Ovary (tissue), 3 donors: Measurements from ENCODE around the gene NDUFS8.

Experiments
- EP300 ChIP-seq: sonication (generic); formaldehyde crosslinking; IDR thresholded peaks from one replicate; pipeline ENCODE4 v1.6.1; 2017; ENCODE audit warnings: antibody characterized with exemption
- POLR2A ChIP-seq: fragments of 450-650 bp; IDR thresholded peaks from one replicate; pipeline ENCODE4 v1.6.1; 2017; ENCODE audit warnings: antibody characterized with exemption, mild to moderate bottlenecking, moderate library complexity
- TF ChIP-seq, protein P1 (sequence below), 3 donors: fragments of 450-650 bp in 2 of 3; fragments of 200-600 bp in 1 of 3; IDR thresholded peaks; one replicate each; pipeline versions ENCODE4 v1.5.1 to v1.8.0; 2016 to 2022; ENCODE audit warnings: antibody characterized with exemption in 3 of 3, mild to moderate bottlenecking in 1 of 3
- donor health status: DM: no; HTN: no; CAD: no.

DNA sequence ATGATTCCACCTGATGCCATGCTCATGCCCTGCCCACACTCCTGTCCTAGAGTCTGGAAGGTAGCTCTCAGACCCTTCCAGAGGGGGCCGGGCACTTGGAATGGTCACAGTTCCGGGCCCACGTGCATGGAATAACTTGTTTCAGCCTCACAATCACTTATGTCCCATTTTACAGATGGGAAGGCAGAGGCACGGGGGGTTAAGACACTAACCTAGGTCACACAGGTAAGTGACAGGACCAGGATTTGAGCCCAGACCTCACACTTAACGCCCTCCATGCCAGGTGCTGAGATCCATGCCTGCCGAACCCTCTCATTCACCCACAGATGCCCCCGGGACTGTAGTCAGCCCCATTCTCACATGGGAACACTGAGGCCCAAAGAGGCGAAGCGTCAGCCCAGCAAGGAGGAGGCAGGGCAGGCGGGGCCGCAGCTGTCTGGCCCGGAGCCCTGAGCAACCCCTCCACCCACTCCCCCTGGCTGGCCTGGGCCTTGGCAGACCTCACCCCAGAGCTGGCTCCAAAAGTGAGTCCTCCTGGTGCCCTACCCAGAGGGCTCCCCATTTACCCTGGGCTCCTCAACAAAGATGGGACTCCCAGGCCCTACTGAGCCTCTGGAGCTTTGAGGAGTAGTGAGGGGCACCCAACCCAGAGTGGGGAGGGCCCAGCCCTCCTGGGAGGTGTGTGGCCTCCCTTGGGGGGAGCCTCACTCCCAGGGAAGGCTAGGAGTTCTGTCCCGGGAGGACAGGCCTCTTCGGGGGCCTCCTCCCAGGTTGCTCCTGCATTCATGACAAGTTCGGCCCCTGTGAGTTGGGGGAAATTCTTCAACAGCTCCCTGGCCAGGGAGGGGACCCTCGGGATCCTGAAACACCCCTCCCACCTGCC, 22.7 kb upstream of the NDUFS8 start:
- TF ChIP-seq EP300 (no peak), POLR2A (no peak)
- TF ChIP-seq, protein P1, sequence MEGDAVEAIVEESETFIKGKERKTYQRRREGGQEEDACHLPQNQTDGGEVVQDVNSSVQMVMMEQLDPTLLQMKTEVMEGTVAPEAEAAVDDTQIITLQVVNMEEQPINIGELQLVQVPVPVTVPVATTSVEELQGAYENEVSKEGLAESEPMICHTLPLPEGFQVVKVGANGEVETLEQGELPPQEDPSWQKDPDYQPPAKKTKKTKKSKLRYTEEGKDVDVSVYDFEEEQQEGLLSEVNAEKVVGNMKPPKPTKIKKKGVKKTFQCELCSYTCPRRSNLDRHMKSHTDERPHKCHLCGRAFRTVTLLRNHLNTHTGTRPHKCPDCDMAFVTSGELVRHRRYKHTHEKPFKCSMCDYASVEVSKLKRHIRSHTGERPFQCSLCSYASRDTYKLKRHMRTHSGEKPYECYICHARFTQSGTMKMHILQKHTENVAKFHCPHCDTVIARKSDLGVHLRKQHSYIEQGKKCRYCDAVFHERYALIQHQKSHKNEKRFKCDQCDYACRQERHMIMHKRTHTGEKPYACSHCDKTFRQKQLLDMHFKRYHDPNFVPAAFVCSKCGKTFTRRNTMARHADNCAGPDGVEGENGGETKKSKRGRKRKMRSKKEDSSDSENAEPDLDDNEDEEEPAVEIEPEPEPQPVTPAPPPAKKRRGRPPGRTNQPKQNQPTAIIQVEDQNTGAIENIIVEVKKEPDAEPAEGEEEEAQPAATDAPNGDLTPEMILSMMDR (IDR thresholded peaks at IDR 0.05): no peak
